Astrocyte (in vitro differentiated cells and primary cell): ENCODE results near the gene EEF1AKMT3.

Experiments used
- CTCF ChIP-seq: IDR thresholded peaks from 2 replicates; pipeline ENCODE4 v1.5.1; 2011; ENCODE audit warnings: low read depth, mild to moderate bottlenecking, inconsistent platforms, low read length, moderate library complexity; ENCODE audit not compliant: insufficient read depth
- EZH2 ChIP-seq: IDR thresholded peaks from 2 replicates; pipeline ENCODE4 v1.6.1; 2012; ENCODE audit warnings: mild to moderate bottlenecking, low read length, inconsistent platforms; ENCODE audit not compliant: insufficient read depth

GRCh38 chr12:57783466-57783801 is 11.0 kb downstream of the EEF1AKMT3 start:
- TF ChIP-seq EZH2, result no peak
- no peak for TF ChIP-seq CTCF
